ENCODE results near the gene FARS2. TPM values are rescaled to one million over a fixed set of nuclear protein-coding genes. Genes with fewer than 3 reads are reported as not detected.

FARS2 gene
- total and polyA plus RNA-seq, 12 donors, result 7.6 to 22.4 (median 20.8) TPM

DNA sequence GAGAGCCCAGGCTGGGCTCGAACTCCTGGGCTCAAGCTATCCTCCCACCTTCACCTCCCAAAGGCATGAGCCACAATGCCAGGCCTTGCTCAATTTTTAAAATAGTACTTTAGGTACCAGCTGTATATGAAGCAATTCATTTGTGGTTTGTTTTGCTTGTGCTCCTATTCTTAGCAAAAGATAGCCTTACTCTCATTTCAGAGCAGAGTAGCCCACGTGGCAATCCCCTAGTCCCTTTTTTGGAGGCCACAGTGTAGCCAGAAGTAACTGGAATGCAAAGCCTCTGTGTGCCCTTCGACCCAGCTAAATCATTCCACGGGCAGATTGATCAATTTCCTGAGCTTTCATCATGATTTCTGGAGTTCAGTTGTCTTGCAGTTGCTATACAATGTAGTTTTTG is 373.2 kb downstream of the FARS2 start:
- intact Hi-C loops (cut with DNase I), result no loop called here
- H3K27ac ChIP-seq, result peak overlapping the region in 8 of 10 donors; percentile 2 to 75 (median 64)

GRCh38 chr6:5636210-5637030 is 375.1 kb downstream of the FARS2 start:
- DNase-seq (no peak), ATAC-seq (no peak)
- Histone ChIP-seq H3K4me3 (no peak overlapping the region), H3K4me1 (peaks cover 0 to 19% (median 4%) of the 10 kb centered on the region in 9 donors), H3K27me3 (no peaks in the 10 kb centered on the region), H3K36me3 (no peaks in the 10 kb centered on the region), H3K9me3 (peaks cover 0 to 18% (median 10%) of the 10 kb centered on the region in 11 donors), H3K27ac (no peak overlapping the region)
- 85 to 87% methylated on average over 16 of the region's 16 CpGs for WGBS, 2 donors
- TF ChIP-seq CTCF (IDR thresholded peaks at IDR 0.05), result no peak
- intact Hi-C loops (cut with DNase I), result no loop called here

More for the DNA sequence above, 373.2 kb downstream of the FARS2 start:
- peak in 6 of 8 donors; percentile 59 to 87 (median 78) for ATAC-seq
- DNase-seq, result peak in 1 of 2 donors; percentile 21
- 61 to 66% methylated on average over 4 of the region's 4 CpGs for WGBS, 2 donors
- H3K9me3 ChIP-seq, result peaks cover 0 to 1% (median 0%) of the 10 kb centered on the region in 11 donors
- no peaks in the 10 kb centered on the region for H3K27me3 ChIP-seq
- peaks cover 0 to 19% (median 4%) of the 10 kb centered on the region in 9 donors for H3K4me1 ChIP-seq
- H3K4me3 ChIP-seq, result no peak overlapping the region
- no peaks in the 10 kb centered on the region for H3K36me3 ChIP-seq
- no peak for TF ChIP-seq CTCF (IDR thresholded peaks at IDR 0.05)

DNA sequence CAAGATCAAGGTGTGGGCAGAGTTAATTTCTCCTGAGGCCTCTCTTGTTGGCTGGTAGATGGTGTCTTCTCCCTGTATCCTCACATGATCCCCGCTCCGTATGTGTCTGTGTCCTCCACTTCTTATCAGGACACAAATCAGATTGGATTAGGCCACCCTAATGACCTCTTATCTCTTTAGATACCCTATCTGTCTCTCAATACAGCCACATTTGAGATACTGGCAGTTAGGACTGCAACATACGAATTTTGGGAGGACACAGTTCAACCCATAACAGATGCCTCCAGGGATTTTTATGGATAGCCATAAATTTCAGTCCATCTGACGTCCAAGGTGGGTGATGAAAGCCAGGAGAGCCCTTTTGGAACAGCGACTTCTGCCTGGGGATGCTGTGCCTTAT is 376.4 kb downstream of the FARS2 start:
- TF ChIP-seq CTCF (IDR thresholded peaks at IDR 0.05), result no peak
- DNase-seq, result no peak
- WGBS, 2 donors, result 85 to 86% methylated on average over 5 of the region's 5 CpGs
- no peak for ATAC-seq
- intact Hi-C loops (cut with DNase I), result no loop called here
- no peaks in the 10 kb centered on the region for H3K36me3 ChIP-seq
- peaks cover 0 to 18% (median 10%) of the 10 kb centered on the region in 11 donors for H3K9me3 ChIP-seq
- H3K27me3 ChIP-seq, result no peaks in the 10 kb centered on the region
- H3K4me3 ChIP-seq, result no peak overlapping the region
- no peak overlapping the region for H3K27ac ChIP-seq
- H3K4me1 ChIP-seq, result peaks cover 0 to 19% (median 4%) of the 10 kb centered on the region in 9 donors

DNA sequence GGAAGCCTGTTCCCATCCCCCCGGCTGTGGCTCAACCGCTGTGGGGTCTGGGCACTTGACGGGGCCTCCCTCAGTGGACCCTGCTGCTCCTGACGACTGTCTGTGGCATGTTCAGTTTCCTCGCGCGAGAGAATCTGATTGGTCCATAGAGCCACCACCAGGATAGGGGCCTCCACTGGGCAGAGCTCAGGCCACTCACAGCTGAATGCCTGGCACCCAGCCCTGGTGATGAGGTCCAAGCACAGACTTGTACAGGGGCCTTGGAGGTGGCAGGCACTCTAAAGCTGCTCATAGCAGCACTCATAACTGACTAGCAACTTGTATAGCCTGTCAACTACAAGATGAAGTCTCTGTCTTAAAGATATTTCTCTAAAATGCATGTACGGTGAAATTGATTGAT is 377.4 kb downstream of the FARS2 start:
- H3K27ac ChIP-seq, result peak overlapping the region in 4 of 10 donors; percentile 34 to 66 (median 40)
- no peaks in the 10 kb centered on the region for H3K27me3 ChIP-seq
- peaks cover 0 to 19% (median 4%) of the 10 kb centered on the region in 9 donors for H3K4me1 ChIP-seq
- ATAC-seq, result peak; percentile 77 to 94 (median 85)
- peak; percentile 59 to 70 for DNase-seq
- intact Hi-C loops (cut with DNase I), result no loop called here
- peaks cover 0 to 18% (median 10%) of the 10 kb centered on the region in 11 donors for H3K9me3 ChIP-seq
- H3K4me3 ChIP-seq, result no peak overlapping the region
- 76 to 79% methylated on average over 8 of the region's 8 CpGs for WGBS, 2 donors
- TF ChIP-seq CTCF (IDR thresholded peaks at IDR 0.05), result no peak
- no peaks in the 10 kb centered on the region for H3K36me3 ChIP-seq

Measured in heart right ventricle (tissue), 16 donors.